ENCODE measurements around the gene CAPN3. TPM values are rescaled to one million over a fixed set of nuclear protein-coding genes. Genes with fewer than 3 reads are reported as not detected.

CAPN3 gene
- total RNA-seq, 4 donors from 2014 or later = 0.82 to 8.8 (median 5.8) TPM

DNA sequence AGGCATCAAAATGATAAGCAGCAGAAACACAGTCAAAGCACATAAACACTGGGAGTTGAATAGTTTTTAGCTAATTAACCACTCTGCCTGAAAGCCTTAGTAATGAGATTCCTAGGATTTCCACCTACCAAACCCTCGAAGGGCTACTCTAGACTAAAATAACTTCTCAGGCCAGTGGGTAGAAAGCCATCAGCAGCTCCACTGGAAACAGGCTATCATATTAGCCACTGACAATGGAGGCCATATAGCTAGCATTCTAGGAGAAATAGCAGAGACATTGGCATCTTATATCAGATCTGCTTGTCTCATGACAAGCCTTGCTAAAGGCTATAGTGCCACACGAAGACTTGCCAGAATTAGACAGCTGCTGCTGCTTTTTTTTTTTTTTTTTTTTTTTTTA is 4.5 kb upstream of the CAPN3 start:
- no peak overlapping the region for H3K27ac ChIP-seq
- no peak for TF ChIP-seq POLR2A (IDR thresholded peaks at IDR 0.05)
- no peak for TF ChIP-seq CTCF (IDR thresholded peaks at IDR 0.05)
- H3K27me3 ChIP-seq = no peaks in the 10 kb centered on the region
- no peaks in the 10 kb centered on the region for H3K9me3 ChIP-seq
- intact Hi-C loops (cut with DNase I) = no loop called here
- H3K36me3 ChIP-seq = peaks cover 0 to 88% (median 8%) of the 10 kb centered on the region in 3 donors
- WGBS, 2 donors = 56 to 63% methylated on average over 2 of the region's 2 CpGs
- no peaks in the 10 kb centered on the region for H3K4me1 ChIP-seq
- no peak for DNase-seq
- no peak overlapping the region for H3K4me3 ChIP-seq

DNA sequence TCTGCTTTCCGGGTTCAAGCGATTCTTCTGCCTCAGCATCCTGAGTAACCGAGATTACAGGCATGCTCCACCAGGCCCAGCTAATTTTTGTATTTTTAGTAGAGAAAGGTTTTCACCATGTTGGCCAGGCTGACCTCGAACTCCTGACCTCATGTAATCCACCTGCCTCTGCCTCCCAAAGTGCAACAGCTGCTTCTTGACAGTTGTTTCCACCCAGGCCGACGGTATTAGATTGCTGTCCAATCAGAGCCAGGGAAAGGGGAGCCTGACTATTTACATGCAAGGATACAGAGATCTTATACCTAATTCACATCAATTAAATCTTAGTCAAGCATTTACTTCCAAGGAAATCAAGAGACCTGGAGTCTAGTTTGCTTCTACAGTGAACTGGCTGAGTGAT is 4.0 kb upstream of the CAPN3 start:
- 87 to 88% methylated on average over 3 to 6 of the region's 6 CpGs for WGBS, 2 donors
- Histone ChIP-seq H3K27me3 (no peaks in the 10 kb centered on the region), H3K36me3 (peaks cover 0 to 87% (median 8%) of the 10 kb centered on the region in 3 donors), H3K27ac (no peak overlapping the region), H3K4me1 (no peaks in the 10 kb centered on the region), H3K4me3 (no peak overlapping the region), H3K9me3 (no peaks in the 10 kb centered on the region)
- TF ChIP-seq CTCF (IDR thresholded peaks at IDR 0.05) (no peak), POLR2A (IDR thresholded peaks at IDR 0.05) (no peak)
- intact Hi-C loops (cut with DNase I) = no loop called here
- DNase-seq = no peak

DNA sequence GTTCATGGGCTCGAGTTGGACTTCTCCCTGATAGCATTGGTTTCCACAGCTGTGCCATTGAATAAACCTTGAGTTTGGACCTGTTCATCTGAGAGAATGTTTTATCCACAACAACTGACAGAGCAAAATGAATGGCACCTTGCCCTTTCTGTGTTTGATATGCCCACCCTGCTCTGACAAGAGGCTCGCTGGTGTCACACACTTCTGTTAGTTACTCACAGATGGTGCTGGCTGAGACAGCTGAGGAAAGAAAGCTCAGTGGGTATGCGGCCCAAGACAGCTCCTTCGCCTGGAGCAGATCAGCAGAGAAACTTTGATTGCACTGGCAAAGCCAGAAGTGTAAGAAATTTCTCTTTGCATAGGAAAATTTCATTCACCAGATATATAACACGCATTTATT is 2.5 kb upstream of the CAPN3 start:
- peaks cover 0 to 82% (median 0%) of the 10 kb centered on the region in 3 donors for H3K36me3 ChIP-seq
- TF ChIP-seq CTCF (IDR thresholded peaks at IDR 0.05) (no peak), POLR2A (IDR thresholded peaks at IDR 0.05) (no peak)

GRCh38 chr15:42358141-42358540 is 1.2 kb upstream of the CAPN3 start:
- 83 to 87% methylated on average over 2 of the region's 2 CpGs for WGBS, 2 donors
- intact Hi-C loops (cut with DNase I) = no loop called here

More for the DNA sequence above, 2.5 kb upstream of the CAPN3 start:
- intact Hi-C loops (cut with DNase I) = no loop called here
- no peaks in the 10 kb centered on the region for H3K27me3 ChIP-seq
- H3K4me3 ChIP-seq = no peak overlapping the region
- H3K9me3 ChIP-seq = no peaks in the 10 kb centered on the region
- no peak overlapping the region for H3K27ac ChIP-seq
- H3K4me1 ChIP-seq = no peaks in the 10 kb centered on the region
- 77 to 88% methylated on average over 5 of the region's 5 CpGs for WGBS, 2 donors
- no peak for DNase-seq

DNA sequence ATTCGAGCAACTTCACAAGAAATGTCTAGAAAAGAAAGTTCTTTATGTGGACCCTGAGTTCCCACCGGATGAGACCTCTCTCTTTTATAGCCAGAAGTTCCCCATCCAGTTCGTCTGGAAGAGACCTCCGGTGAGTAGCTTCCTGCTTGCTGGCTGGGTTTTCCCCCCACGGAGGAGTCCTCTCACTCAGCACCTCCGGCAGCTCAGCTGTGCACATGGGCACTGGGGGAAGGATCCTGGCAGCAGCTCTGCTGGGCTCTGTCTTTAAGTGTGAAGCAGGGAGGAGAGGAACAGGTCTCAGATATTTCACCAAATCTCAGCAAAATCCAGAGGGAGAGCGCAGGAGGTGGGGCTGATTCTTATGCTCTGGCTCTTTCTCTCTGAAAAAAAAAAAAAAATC is 684 bp downstream of the CAPN3 start:
- TF ChIP-seq POLR2A (IDR thresholded peaks at IDR 0.05) (no peak), CTCF (IDR thresholded peaks at IDR 0.05) (no peak)
- H3K36me3 ChIP-seq = peaks cover 0 to 51% (median 0%) of the 10 kb centered on the region in 3 donors
- intact Hi-C loops (cut with DNase I) = no loop called here
- H3K4me1 ChIP-seq = peaks cover 0 to 8% (median 0%) of the 10 kb centered on the region in 3 donors
- no peak overlapping the region for H3K27ac ChIP-seq
- no peaks in the 10 kb centered on the region for H3K9me3 ChIP-seq
- H3K27me3 ChIP-seq = no peaks in the 10 kb centered on the region
- no peak for DNase-seq
- 85% methylated on average over 5 to 7 of the region's 7 CpGs for WGBS, 2 donors
- no peak overlapping the region for H3K4me3 ChIP-seq

More at GRCh38 chr15:42358141-42358540, 1.2 kb upstream of the CAPN3 start:
- Histone ChIP-seq H3K4me3 (no peak overlapping the region), H3K9me3 (no peaks in the 10 kb centered on the region), H3K27me3 (no peaks in the 10 kb centered on the region), H3K36me3 (peaks cover 0 to 69% (median 0%) of the 10 kb centered on the region in 3 donors), H3K27ac (no peak overlapping the region), H3K4me1 (no peaks in the 10 kb centered on the region)
- DNase-seq = no peak
- no peak for TF ChIP-seq POLR2A (IDR thresholded peaks at IDR 0.05)
- TF ChIP-seq CTCF (IDR thresholded peaks at IDR 0.05) = no peak

All from esophagus squamous epithelium (tissue), 5 donors.